Naive B cell (primary cell): Measurements from ENCODE around the gene NPTN. TPM values are rescaled to one million over a fixed set of nuclear protein-coding genes. Genes with fewer than 3 reads are reported as not detected.
A peak's percentile ranks its signal among the peaks of the same experiment; 100 is the strongest.

Source experiments
- ATAC-seq, 2 donors: fragments of 150-1000 bp; cut with Tn5 transposase; 2 replicates each; pipeline ENCODE4 v1.10.0; 2021; ENCODE audit warnings: low read depth in 2 of 2, mild to moderate bottlenecking in 2 of 2, moderate library complexity in 2 of 2
- DNase-seq: peaks from one replicate; pipeline ENCODE4 v3.0.0; 2022
- H3K27ac Mint-ChIP-seq, 6 donors: one replicate each; pipeline ENCODE4 v1.8.0; 2020 to 2022; ENCODE audit warnings: mild to moderate bottlenecking in 6 of 6, mixed read lengths in 6 of 6, moderate library complexity in 5 of 6, inconsistent platforms in 2 of 6
- H3K27me3 Mint-ChIP-seq, 3 donors: one replicate each; pipeline ENCODE4 v1.8.0; 2021 to 2022; ENCODE audit warnings: mixed read lengths in 3 of 3, mild to moderate bottlenecking in 1 of 3
- H3K36me3 Mint-ChIP-seq, 2 donors: one replicate each; pipeline ENCODE4 v1.8.0; 2020 to 2022; ENCODE audit warnings: mixed read lengths in 2 of 2, inconsistent platforms in 1 of 2, mild to moderate bottlenecking in 1 of 2
- H3K4me1 Mint-ChIP-seq, 3 donors: one replicate each; pipeline ENCODE4 v1.8.0; 2020 to 2022; ENCODE audit warnings: mixed read lengths in 3 of 3, inconsistent platforms in 1 of 3, mild to moderate bottlenecking in 1 of 3, moderate library complexity in 1 of 3
- H3K4me3 Mint-ChIP-seq, 8 donors: one replicate each; pipeline ENCODE4 v1.8.0; 2020 to 2022; ENCODE audit warnings: mild to moderate bottlenecking in 8 of 8, mixed read lengths in 8 of 8, moderate library complexity in 8 of 8, inconsistent platforms in 2 of 8
- H3K9me3 Mint-ChIP-seq, 7 donors: one replicate each; pipeline ENCODE4 v1.8.0; 2020 to 2022; ENCODE audit warnings: mixed read lengths in 7 of 7, mild to moderate bottlenecking in 5 of 7, inconsistent platforms in 2 of 7, moderate library complexity in 1 of 7
- polyA plus RNA-seq, 6 donors: library from polyadenylated mRNA; unstranded; fragments of 300-500 nt; fragmentation: Illumina TruSeq; gene quantifications; one replicate each; pipeline ENCODE4 v1.2.3, GENCODE V29; 2021; ENCODE audit warnings: low read depth in 6 of 6

Gene NPTN
- polyA plus RNA-seq, 6 donors from 2014 or later: 20.4 to 40.5 (median 28.3) TPM

DNA sequence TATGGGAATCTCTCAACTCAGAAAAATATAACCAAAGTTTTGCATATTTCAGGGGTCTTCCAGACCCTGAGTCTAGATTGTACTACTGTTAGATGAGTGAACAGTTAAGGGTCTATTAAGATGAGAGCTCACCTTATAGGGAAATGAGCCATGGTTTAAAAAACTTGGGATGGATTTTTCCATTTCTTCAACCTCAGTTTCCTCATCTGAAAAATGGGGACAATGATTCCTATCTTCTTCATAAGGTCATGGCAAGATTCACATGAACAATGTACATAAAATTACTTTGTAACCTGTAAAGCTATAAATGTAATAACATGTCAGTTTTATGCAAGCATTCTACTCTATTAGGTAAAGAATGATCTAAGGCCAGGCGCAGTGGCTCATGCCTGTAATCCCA is 28.7 kb downstream of the NPTN start:
- Mint-ChIP-seq H3K4me1 (peaks cover 22 to 45% (median 26%) of the 10 kb centered on the region in 3 donors), H3K27ac (no peak overlapping the region), H3K4me3 (peak overlapping the region in 1 of 8 donors; percentile 41), H3K27me3 (no peaks in the 10 kb centered on the region), H3K9me3 (peaks cover 0 to 2% (median 0%) of the 10 kb centered on the region in 7 donors), H3K36me3 (no peaks in the 10 kb centered on the region)
- DNase-seq (no peak), ATAC-seq (no peak)

DNA sequence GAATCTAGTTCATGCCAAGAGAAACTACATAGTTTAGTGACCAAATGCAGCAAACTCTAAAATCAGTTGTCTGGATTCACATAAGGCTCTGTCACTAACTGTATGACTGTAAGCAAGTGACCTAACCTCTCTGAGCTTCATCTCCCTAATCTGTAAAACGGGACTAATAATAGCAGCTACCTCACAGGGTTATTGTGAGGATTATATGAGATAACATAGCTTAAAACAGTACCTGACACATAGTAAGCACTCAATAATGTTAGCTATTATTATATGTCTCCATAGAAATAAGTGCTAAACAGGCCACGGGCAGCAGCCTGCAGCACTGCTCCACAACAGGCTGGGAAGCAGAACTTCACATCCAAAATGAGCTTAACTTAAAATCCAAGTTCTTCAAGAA is 30.2 kb downstream of the NPTN start:
- H3K36me3 Mint-ChIP-seq: no peaks in the 10 kb centered on the region
- ATAC-seq (no peak), DNase-seq (no peak)
- no peaks in the 10 kb centered on the region for H3K27me3 Mint-ChIP-seq
- H3K27ac Mint-ChIP-seq: peak overlapping the region in 2 of 6 donors; percentile 1 to 64
- peaks cover 21 to 39% (median 23%) of the 10 kb centered on the region in 3 donors for H3K4me1 Mint-ChIP-seq
- H3K4me3 Mint-ChIP-seq: peak overlapping the region in 1 of 8 donors; percentile 69
- peaks cover 0 to 2% (median 0%) of the 10 kb centered on the region in 7 donors for H3K9me3 Mint-ChIP-seq

- no peak for DNase-seq
- ATAC-seq: no peak
Measured at GRCh38 chr15:73602446-73602843, 30.7 kb downstream of the NPTN start.

GRCh38 chr15:73601451-73602445 is 31.4 kb downstream of the NPTN start:
- DNase-seq (no peak), ATAC-seq (no peak)
- Mint-ChIP-seq H3K4me1 (peaks cover 11 to 30% (median 12%) of the 10 kb centered on the region in 3 donors), H3K27ac (no peak overlapping the region), H3K27me3 (no peaks in the 10 kb centered on the region), H3K36me3 (peaks cover 0 to 2% of the 10 kb centered on the region in 2 donors), H3K9me3 (no peaks in the 10 kb centered on the region), H3K4me3 (no peak overlapping the region)

More at GRCh38 chr15:73602446-73602843, 30.7 kb downstream of the NPTN start:
- peaks cover 16 to 37% (median 18%) of the 10 kb centered on the region in 3 donors for H3K4me1 Mint-ChIP-seq
- H3K4me3 Mint-ChIP-seq: no peak overlapping the region
- no peak overlapping the region for H3K27ac Mint-ChIP-seq
- peaks cover 0 to 2% (median 0%) of the 10 kb centered on the region in 7 donors for H3K9me3 Mint-ChIP-seq
- no peaks in the 10 kb centered on the region for H3K36me3 Mint-ChIP-seq
- H3K27me3 Mint-ChIP-seq: no peaks in the 10 kb centered on the region

GRCh38 chr15:73600413-73601335 is 32.5 kb downstream of the NPTN start:
- ATAC-seq: no peak
- peaks cover 0 to 11% of the 10 kb centered on the region in 2 donors for H3K36me3 Mint-ChIP-seq
- H3K4me1 Mint-ChIP-seq: peaks cover 21 to 32% (median 22%) of the 10 kb centered on the region in 3 donors
- no peaks in the 10 kb centered on the region for H3K27me3 Mint-ChIP-seq
- no peak for DNase-seq
- H3K9me3 Mint-ChIP-seq: no peaks in the 10 kb centered on the region
- H3K27ac Mint-ChIP-seq: no peak overlapping the region
- peak overlapping the region in 1 of 8 donors; percentile 41 for H3K4me3 Mint-ChIP-seq

- no peak for ATAC-seq
- no peak for DNase-seq
- Mint-ChIP-seq H3K27ac (no peak overlapping the region), H3K36me3 (peaks cover 0 to 11% of the 10 kb centered on the region in 2 donors), H3K9me3 (no peaks in the 10 kb centered on the region), H3K4me3 (no peak overlapping the region), H3K27me3 (no peaks in the 10 kb centered on the region), H3K4me1 (peaks cover 21 to 33% (median 29%) of the 10 kb centered on the region in 3 donors)
Measured at GRCh38 chr15:73599934-73600333, 33.3 kb downstream of the NPTN start.

DNA sequence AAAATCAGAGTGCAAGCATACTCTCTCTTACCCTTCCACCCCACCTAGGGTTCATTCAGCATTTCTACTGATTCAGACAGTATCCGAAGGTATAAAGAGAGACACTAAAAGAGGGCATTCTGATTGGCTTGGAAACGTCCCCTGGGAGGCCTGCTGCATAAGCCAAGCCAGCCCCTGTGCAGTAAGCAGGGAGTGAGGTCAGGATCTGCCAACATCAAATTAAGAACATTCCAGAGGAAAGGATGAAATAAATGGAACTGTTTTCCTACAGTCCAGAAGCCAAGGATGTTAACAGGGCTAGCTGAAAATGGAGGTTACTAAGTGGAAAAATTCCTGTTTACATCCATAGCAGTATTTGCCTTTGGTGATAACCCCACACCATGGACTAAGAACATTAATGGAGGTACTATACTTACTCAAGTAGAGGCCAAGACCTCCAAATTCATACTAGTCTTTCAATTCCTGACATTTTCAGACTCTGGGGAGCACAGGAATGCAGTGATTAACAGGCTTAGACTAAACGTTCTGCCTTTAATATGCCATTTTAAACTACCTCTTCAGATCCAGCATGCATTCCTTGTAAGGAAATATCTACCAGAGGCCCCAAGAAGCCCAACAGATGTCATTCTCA is 34.5 kb downstream of the NPTN start:
- Mint-ChIP-seq H3K9me3 (no peaks in the 10 kb centered on the region), H3K4me1 (peaks cover 23 to 39% (median 24%) of the 10 kb centered on the region in 3 donors), H3K36me3 (peaks cover 0 to 11% of the 10 kb centered on the region in 2 donors), H3K27ac (no peak overlapping the region), H3K27me3 (no peaks in the 10 kb centered on the region), H3K4me3 (no peak overlapping the region)
- no peak for DNase-seq
- no peak for ATAC-seq

DNA sequence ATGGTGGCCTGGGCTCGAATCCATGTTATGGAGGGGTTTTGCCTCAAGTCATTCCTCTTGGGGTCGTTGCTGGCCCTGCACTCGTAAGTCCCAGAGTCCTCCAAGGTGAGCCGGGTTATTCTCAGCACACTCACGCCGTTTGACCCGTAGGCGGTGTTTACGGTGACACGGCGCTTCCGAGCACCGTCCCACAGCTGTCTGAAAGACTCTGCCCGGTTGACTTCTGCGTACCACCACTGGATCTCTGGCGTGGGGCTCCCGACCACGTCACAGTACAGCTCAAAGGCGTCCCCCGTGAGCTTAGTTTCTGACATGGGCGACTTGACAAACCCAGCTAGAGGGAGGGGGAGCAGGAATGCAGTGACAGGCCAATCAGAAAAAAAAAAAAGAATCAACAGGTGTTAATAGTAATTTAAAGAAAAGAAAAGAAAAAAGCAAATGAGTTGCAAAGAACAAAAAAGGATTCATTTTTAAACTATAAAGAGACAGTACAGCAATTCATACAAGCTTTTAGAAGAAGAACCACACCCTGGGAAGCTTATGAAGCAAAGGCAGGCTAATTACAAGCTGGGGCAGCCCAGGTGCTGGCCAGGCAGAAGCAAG is 36.1 kb downstream of the NPTN start:
- H3K27ac Mint-ChIP-seq: no peak overlapping the region
- H3K9me3 Mint-ChIP-seq: no peaks in the 10 kb centered on the region
- ATAC-seq (no peak), DNase-seq (no peak)
- H3K27me3 Mint-ChIP-seq: no peaks in the 10 kb centered on the region
- peaks cover under 1 to 12% of the 10 kb centered on the region in 2 donors for H3K36me3 Mint-ChIP-seq
- peaks cover 23 to 41% (median 25%) of the 10 kb centered on the region in 3 donors for H3K4me1 Mint-ChIP-seq
- no peak overlapping the region for H3K4me3 Mint-ChIP-seq

GRCh38 chr15:73596174-73596573 is 37.0 kb downstream of the NPTN start:
- no peaks in the 10 kb centered on the region for H3K9me3 Mint-ChIP-seq
- peak overlapping the region in 2 of 8 donors; percentile 34 to 64 for H3K4me3 Mint-ChIP-seq
- DNase-seq: no peak
- H3K4me1 Mint-ChIP-seq: peaks cover 25 to 41% (median 26%) of the 10 kb centered on the region in 3 donors
- H3K27ac Mint-ChIP-seq: peak overlapping the region in 3 of 6 donors; percentile 73 to 93 (median 81)
- no peak for ATAC-seq
- H3K36me3 Mint-ChIP-seq: peaks cover 10 to 17% of the 10 kb centered on the region in 2 donors
- no peaks in the 10 kb centered on the region for H3K27me3 Mint-ChIP-seq

DNA sequence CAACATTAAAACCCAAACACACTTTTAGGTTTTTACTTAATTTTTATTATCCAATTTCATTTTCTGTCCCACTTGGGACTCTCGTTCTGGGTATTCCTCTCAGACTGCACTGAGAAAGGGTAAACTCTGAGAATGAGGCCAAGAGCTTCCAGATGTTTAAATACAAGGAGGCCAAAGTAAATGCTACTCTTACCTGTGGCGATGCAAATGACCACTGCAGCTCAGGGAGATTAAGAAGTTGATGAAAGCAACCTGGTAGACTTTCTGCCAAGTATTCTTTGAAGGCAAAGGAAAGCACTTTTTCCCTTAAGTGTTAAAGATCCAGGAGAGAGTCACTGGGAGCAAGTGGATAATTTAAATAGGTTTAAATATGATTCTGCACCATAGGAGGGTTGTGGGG is 39.1 kb downstream of the NPTN start:
- no peaks in the 10 kb centered on the region for H3K9me3 Mint-ChIP-seq
- ATAC-seq (no peak), DNase-seq (no peak)
- peaks cover 25 to 33% (median 26%) of the 10 kb centered on the region in 3 donors for H3K4me1 Mint-ChIP-seq
- no peak overlapping the region for H3K4me3 Mint-ChIP-seq
- peaks cover 16 to 17% of the 10 kb centered on the region in 2 donors for H3K36me3 Mint-ChIP-seq
- peak overlapping the region in 1 of 6 donors; percentile 70 for H3K27ac Mint-ChIP-seq
- no peaks in the 10 kb centered on the region for H3K27me3 Mint-ChIP-seq

GRCh38 chr15:73593304-73594074 is 39.7 kb downstream of the NPTN start:
- Mint-ChIP-seq H3K27me3 (no peaks in the 10 kb centered on the region), H3K36me3 (peaks cover 21 to 23% of the 10 kb centered on the region in 2 donors), H3K27ac (peak overlapping the region in 2 of 6 donors; percentile 1 to 32), H3K4me3 (no peak overlapping the region), H3K4me1 (peaks cover 22 to 31% (median 24%) of the 10 kb centered on the region in 3 donors), H3K9me3 (no peaks in the 10 kb centered on the region)
- ATAC-seq (no peak), DNase-seq (no peak)

GRCh38 chr15:73590263-73590662 is 42.9 kb downstream of the NPTN start:
- H3K9me3 Mint-ChIP-seq: no peaks in the 10 kb centered on the region
- H3K4me1 Mint-ChIP-seq: peaks cover 6 to 15% (median 9%) of the 10 kb centered on the region in 3 donors
- DNase-seq (no peak), ATAC-seq (no peak)
- no peak overlapping the region for H3K4me3 Mint-ChIP-seq
- no peak overlapping the region for H3K27ac Mint-ChIP-seq
- H3K36me3 Mint-ChIP-seq: peaks cover 27 to 35% of the 10 kb centered on the region in 2 donors
- no peaks in the 10 kb centered on the region for H3K27me3 Mint-ChIP-seq
